Urothelium cell line (cell line): ENCODE results near the gene RABGAP1L.
"Not testable (repeated sequence)": the region's sequence is repeated elsewhere in the genome, so short reads cannot be mapped to it uniquely, and the experiment has no call there.

Experiments
- DNase-seq: peaks from one replicate; pipeline ENCODE4 v3.0.0; 2011; ENCODE audit warnings: low spot score, mixed read lengths
- FAIRE-seq: peaks from 2 replicates; lab custom pipeline; 2011; peaks lifted over from hg19 to GRCh38; lab: Jason Lieb, UNC

RABGAP1L gene

GRCh38 chr1:175000697-175001187 is 841.4 kb downstream of the RABGAP1L start:
- DNase-seq: no peak
- FAIRE-seq: no peak

- no peak for DNase-seq
- no peak for FAIRE-seq
These were observed 843.7 kb downstream of the RABGAP1L start for GRCh38 chr1:175002910-175003517.

GRCh38 chr1:175003521-175003920 is 844.2 kb downstream of the RABGAP1L start:
- DNase-seq (no peak), FAIRE-seq (no peak)

- no peak for DNase-seq
- FAIRE-seq: no peak
These were observed 845.9 kb downstream of the RABGAP1L start for GRCh38 chr1:175005085-175005783.

- DNase-seq (no peak), FAIRE-seq (no peak)
These were observed 850.2 kb downstream of the RABGAP1L start for GRCh38 chr1:175009532-175009931.

GRCh38 chr1:175013445-175013844 is 854.1 kb downstream of the RABGAP1L start:
- DNase-seq (no peak), FAIRE-seq (no peak)

GRCh38 chr1:175015243-175015642 is 855.9 kb downstream of the RABGAP1L start:
- no peak for DNase-seq
- FAIRE-seq: no peak

GRCh38 chr1:175019524-175019923 is 860.2 kb downstream of the RABGAP1L start:
- no peak for FAIRE-seq
- DNase-seq: no peak

GRCh38 chr1:175023043-175023921 is 864.0 kb downstream of the RABGAP1L start, which contains the start of gene MRPS14:
Gene MRPS14, minus strand, starts transcription at chr1:175023425. Its CDS starts 17 bp downstream, at chr1:175023408.
- peak; percentile 96 for DNase-seq
- peak; percentile 69 for FAIRE-seq

- DNase-seq, FAIRE-seq: not testable (repeated sequence)
These were observed 864.6 kb downstream of the RABGAP1L start for GRCh38 chr1:175023922-175024242.

- FAIRE-seq: no peak
- DNase-seq: no peak
These were observed 865.5 kb downstream of the RABGAP1L start for GRCh38 chr1:175024773-175025172.

GRCh38 chr1:175033953-175034352 is 874.6 kb downstream of the RABGAP1L start:
- DNase-seq: no peak
- no peak for FAIRE-seq

GRCh38 chr1:175034775-175035174 is 875.5 kb downstream of the RABGAP1L start:
- no peak for FAIRE-seq
- DNase-seq: no peak

- no peak for DNase-seq
- no peak for FAIRE-seq
These were observed 876.5 kb downstream of the RABGAP1L start for GRCh38 chr1:175035865-175036264.

- FAIRE-seq: no peak
- DNase-seq: no peak
These were observed 877.2 kb downstream of the RABGAP1L start for GRCh38 chr1:175036476-175036875.

GRCh38 chr1:175037416-175037815 is 878.1 kb downstream of the RABGAP1L start:
- no peak for FAIRE-seq
- DNase-seq: no peak

- FAIRE-seq: no peak
- DNase-seq: no peak
These were observed 881.1 kb downstream of the RABGAP1L start for GRCh38 chr1:175040324-175040879.

GRCh38 chr1:175042650-175043049 is 883.3 kb downstream of the RABGAP1L start:
- DNase-seq (no peak), FAIRE-seq (no peak)

GRCh38 chr1:175043824-175044223 is 884.5 kb downstream of the RABGAP1L start:
- DNase-seq (no peak), FAIRE-seq (no peak)

GRCh38 chr1:175044591-175044990 is 885.3 kb downstream of the RABGAP1L start:
- not testable (repeated sequence) for FAIRE-seq, DNase-seq
